Suprapubic skin (tissue), 4 donors: ENCODE measurements around the gene PPIF. TPM values are rescaled to one million over a fixed set of nuclear protein-coding genes. Genes with fewer than 3 reads are reported as not detected.
A peak's percentile ranks its signal among the peaks of the same experiment; 100 is the strongest.

Source experiments
- DNase-seq, 2 donors: peaks; one replicate each; pipeline ENCODE4 v3.0.0-alpha.2; 2019; ENCODE audit warnings: low spot score in 2 of 2
- H3K27ac ChIP-seq: fragments of 200-600 bp; sonication (generic); one replicate; pipeline ENCODE4 v1.5.1; 2019
- H3K27me3 ChIP-seq: fragments of 200-600 bp; sonication (generic); one replicate; pipeline ENCODE4 v1.5.1; 2019
- H3K36me3 ChIP-seq: fragments of 200-600 bp; sonication (generic); one replicate; pipeline ENCODE4 v1.5.1; 2019
- H3K4me1 ChIP-seq: fragments of 200-600 bp; sonication (generic); one replicate; pipeline ENCODE4 v1.5.1; 2019
- H3K4me3 ChIP-seq: fragments of 200-600 bp; sonication (generic); one replicate; pipeline ENCODE4 v1.5.1; 2019; ENCODE audit warnings: mild to moderate bottlenecking
- H3K9me3 ChIP-seq: fragments of 200-600 bp; sonication (generic); one replicate; pipeline ENCODE4 v1.5.1; 2019
- EP300 ChIP-seq: sonication (generic); formaldehyde crosslinking; IDR thresholded peaks from one replicate; pipeline ENCODE4 v1.6.1; 2017; ENCODE audit warnings: antibody characterized with exemption
- POLR2A ChIP-seq, 2 donors: fragments of 450-650 bp; IDR thresholded peaks; one replicate each; pipeline ENCODE4 v1.6.1; 2017; ENCODE audit warnings: antibody characterized with exemption in 2 of 2, mild to moderate bottlenecking in 2 of 2, moderate library complexity in 2 of 2
- POLR2AphosphoS5 ChIP-seq, 3 donors: sonication (generic); formaldehyde crosslinking; IDR thresholded peaks; one replicate each; pipeline ENCODE4 v1.6.1; 2017; ENCODE audit warnings: antibody characterized with exemption in 3 of 3
- WGBS: methylation state at CpG from one replicate; pipeline ENCODE4 v1.1.5; 2018; 5-methylcytosine and 5-hydroxymethylcytosine counted together
- total RNA-seq, 4 donors: library from RNA; depleted of rRNA; stranded (reverse); fragments of >200 nt; gene quantifications; one replicate each; pipeline ENCODE4 v1.1.0, GENCODE V29; 2016
- TF ChIP-seq, protein P1 (sequence below), 2 donors: fragments of 200-600 bp in 1 of 2; fragments of 450-650 bp in 1 of 2; sonication (generic) in 1 of 2; IDR thresholded peaks; one replicate each; pipeline ENCODE4 v1.5.1; 2016 to 2019; ENCODE audit warnings: antibody characterized with exemption in 2 of 2, mild to moderate bottlenecking in 1 of 2, moderate library complexity in 1 of 2

Gene PPIF
- total RNA-seq, 4 donors from 2014 or later, result 41.0 to 92.8 (median 71.1) TPM

DNA sequence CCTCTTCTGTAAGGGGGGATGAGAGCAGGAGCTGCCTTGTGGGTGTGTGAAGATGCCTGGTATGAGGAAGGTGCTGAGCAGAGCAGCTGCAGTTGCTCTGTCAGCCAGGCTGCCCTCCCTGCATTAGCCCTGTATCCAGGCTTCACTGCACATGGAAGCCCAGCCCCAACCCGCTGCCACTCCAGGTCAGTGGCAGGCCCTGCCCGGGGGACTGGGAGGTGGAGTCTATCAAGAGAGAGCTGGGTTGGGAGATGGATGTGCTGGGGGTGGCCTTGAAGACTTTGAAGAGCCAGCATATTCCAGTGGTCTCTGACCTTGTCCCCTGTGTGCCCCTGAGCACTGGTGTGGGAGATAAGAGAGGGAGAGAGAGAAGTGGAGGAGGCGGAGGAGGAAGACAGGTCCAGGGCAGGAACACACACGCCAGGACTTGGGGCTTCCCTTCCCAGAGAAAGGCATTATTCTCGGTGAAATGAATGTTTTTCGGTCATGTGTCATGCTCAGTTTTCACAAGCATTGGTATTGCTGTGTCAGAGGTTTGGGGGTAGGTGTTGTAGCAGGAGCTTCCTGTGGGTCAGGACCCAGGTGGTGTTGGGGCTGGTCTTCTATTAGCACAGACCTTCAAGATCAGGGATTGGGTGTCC lies 2.6 kb downstream of the PPIF start:
- no peak overlapping the region for H3K4me3 ChIP-seq
- DNase-seq, result peak in 1 of 2 donors; percentile 59
- H3K36me3 ChIP-seq, result peaks cover 58% of the 10 kb centered on the region

DNA sequence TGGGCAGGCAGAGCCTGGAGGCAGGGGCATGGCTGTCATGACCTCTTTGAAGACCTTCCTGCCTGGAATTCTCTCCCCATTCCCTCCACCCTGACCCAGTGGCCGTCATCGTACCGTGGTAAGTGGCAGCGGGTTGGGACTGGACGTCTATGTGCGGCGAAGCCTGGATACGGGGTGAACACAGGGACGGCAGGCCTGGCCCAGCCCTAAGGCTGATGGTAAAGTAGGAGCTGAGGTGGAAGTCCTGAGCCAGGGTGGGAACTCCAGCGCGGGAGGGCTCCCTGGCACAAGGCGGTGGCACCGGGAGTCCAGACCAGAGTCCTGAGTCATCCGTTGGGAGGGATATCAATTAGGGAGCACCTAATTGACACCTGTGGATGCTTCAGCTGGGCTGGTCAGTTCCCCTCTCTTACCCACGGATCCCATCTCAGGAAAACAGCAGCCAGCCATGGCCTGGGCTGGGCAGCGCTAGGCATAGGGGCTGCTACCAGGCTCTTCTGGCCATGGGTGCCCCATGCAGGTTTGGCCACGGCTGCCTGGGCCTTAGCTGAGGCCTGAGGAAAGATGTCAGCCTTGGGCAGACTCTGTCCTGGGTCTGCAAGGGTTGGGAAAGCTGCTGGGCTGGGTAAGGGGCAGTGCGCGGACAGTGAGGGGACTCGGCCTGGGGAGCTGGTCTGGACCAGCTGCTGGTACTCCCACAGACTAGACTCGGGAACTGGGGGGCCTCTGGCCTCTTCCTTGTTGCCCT lies 3.3 kb downstream of the PPIF start:
- H3K27ac ChIP-seq, result no peak overlapping the region

More for the DNA sequence above, 2.6 kb downstream of the PPIF start:
- H3K27ac ChIP-seq, result no peak overlapping the region
- no peak for TF ChIP-seq POLR2A (IDR thresholded peaks at IDR 0.05)
- TF ChIP-seq POLR2AphosphoS5 (IDR thresholded peaks at IDR 0.05), result no peak
- no peak for TF ChIP-seq EP300
- TF ChIP-seq, protein P1, sequence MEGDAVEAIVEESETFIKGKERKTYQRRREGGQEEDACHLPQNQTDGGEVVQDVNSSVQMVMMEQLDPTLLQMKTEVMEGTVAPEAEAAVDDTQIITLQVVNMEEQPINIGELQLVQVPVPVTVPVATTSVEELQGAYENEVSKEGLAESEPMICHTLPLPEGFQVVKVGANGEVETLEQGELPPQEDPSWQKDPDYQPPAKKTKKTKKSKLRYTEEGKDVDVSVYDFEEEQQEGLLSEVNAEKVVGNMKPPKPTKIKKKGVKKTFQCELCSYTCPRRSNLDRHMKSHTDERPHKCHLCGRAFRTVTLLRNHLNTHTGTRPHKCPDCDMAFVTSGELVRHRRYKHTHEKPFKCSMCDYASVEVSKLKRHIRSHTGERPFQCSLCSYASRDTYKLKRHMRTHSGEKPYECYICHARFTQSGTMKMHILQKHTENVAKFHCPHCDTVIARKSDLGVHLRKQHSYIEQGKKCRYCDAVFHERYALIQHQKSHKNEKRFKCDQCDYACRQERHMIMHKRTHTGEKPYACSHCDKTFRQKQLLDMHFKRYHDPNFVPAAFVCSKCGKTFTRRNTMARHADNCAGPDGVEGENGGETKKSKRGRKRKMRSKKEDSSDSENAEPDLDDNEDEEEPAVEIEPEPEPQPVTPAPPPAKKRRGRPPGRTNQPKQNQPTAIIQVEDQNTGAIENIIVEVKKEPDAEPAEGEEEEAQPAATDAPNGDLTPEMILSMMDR (IDR thresholded peaks at IDR 0.05), result no peak
- H3K9me3 ChIP-seq, result no peaks in the 10 kb centered on the region
- no peaks in the 10 kb centered on the region for H3K27me3 ChIP-seq
- WGBS, result 82% methylated on average over 6 of the region's 6 CpGs
- peaks cover 36% of the 10 kb centered on the region for H3K4me1 ChIP-seq

DNA sequence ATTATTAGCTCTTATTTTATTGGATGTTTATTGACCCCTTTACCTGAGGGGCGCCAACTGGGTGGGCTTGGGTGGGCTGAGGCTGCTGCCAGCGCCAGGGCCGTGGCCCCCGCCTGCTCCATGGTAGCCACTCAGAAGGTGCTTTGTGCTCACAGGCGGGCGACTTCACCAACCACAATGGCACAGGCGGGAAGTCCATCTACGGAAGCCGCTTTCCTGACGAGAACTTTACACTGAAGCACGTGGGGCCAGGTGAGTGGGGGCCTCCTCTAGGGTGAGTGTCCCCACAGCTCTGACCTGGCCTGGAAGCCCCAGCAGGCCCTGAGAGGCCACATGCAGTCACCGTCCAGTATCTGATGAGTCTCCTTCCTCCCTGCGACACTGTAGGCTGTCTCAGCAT lies 4.1 kb downstream of the PPIF start:
- Histone ChIP-seq H3K36me3 (peaks cover 63% of the 10 kb centered on the region), H3K9me3 (no peaks in the 10 kb centered on the region)
- no peak for DNase-seq

More for the DNA sequence above, 3.3 kb downstream of the PPIF start:
- WGBS, result 86% methylated on average over 20 of the region's 21 CpGs
- Histone ChIP-seq H3K9me3 (no peaks in the 10 kb centered on the region), H3K4me1 (peaks cover 31% of the 10 kb centered on the region), H3K27me3 (no peaks in the 10 kb centered on the region), H3K36me3 (peaks cover 63% of the 10 kb centered on the region), H3K4me3 (no peak overlapping the region)
- TF ChIP-seq POLR2AphosphoS5 (IDR thresholded peaks at IDR 0.05) (no peak), POLR2A (IDR thresholded peaks at IDR 0.05) (no peak)
- peak in 1 of 2 donors; percentile 67 for DNase-seq

DNA sequence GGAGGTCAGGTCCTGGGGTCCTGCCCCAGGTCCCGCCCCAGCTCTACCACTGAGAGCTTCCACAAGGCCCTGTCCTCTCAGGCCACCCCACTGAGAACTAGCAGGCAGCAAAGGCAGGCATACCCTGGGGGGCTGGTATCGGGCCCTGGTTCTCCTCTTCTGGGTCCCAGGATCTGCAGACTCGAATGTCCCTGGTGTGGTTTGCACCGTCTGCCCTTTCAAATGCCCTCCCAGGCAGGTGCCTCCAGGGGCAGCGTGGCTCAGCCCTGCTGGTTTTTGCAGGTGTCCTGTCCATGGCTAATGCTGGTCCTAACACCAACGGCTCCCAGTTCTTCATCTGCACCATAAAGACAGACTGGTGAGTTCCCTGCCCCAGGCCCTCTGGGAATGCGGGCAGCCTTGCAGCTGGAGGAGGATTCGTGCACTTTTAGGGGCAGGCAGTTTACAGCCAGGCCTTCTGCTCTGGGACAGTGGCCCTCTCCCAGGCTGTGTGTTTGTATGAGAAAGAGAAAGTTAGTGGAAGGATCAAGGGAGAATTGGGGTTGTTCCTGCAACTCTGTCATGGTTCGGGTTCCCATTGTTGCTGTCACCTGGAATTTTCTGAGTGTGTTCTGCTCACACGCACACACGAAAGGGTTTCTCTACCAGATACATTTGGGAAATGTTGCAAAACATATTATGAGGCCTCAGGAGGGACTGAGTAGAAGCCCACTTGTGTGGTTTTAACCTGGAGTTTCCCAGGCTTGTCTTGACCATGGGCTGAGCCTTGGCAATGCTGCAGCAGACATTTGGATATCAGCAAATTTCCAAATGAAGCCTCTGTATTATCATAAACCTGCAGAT lies 5.0 kb downstream of the PPIF start:
- H3K4me1 ChIP-seq, result peaks cover 23% of the 10 kb centered on the region
- DNase-seq, result peak in 1 of 2 donors; percentile 53
- H3K4me3 ChIP-seq, result no peak overlapping the region
- no peaks in the 10 kb centered on the region for H3K27me3 ChIP-seq
- no peaks in the 10 kb centered on the region for H3K9me3 ChIP-seq
- WGBS, result 92% methylated on average over 11 of the region's 11 CpGs
- no peak for TF ChIP-seq POLR2AphosphoS5 (IDR thresholded peaks at IDR 0.05)
- TF ChIP-seq, protein P1 (IDR thresholded peaks at IDR 0.05), result no peak
- no peak for TF ChIP-seq POLR2A (IDR thresholded peaks at IDR 0.05)
- TF ChIP-seq EP300, result no peak
- no peak overlapping the region for H3K27ac ChIP-seq
- peaks cover 68% of the 10 kb centered on the region for H3K36me3 ChIP-seq

More for the DNA sequence above, 4.1 kb downstream of the PPIF start:
- Histone ChIP-seq H3K27ac (no peak overlapping the region), H3K27me3 (no peaks in the 10 kb centered on the region), H3K4me1 (peaks cover 31% of the 10 kb centered on the region), H3K4me3 (no peak overlapping the region)
- WGBS, result 95% methylated on average over 13 of the region's 13 CpGs
- TF ChIP-seq POLR2A (IDR thresholded peaks at IDR 0.05) (no peak), POLR2AphosphoS5 (IDR thresholded peaks at IDR 0.05) (no peak), EP300 (no peak)
- TF ChIP-seq, protein P1 (IDR thresholded peaks at IDR 0.05), result no peak

DNA sequence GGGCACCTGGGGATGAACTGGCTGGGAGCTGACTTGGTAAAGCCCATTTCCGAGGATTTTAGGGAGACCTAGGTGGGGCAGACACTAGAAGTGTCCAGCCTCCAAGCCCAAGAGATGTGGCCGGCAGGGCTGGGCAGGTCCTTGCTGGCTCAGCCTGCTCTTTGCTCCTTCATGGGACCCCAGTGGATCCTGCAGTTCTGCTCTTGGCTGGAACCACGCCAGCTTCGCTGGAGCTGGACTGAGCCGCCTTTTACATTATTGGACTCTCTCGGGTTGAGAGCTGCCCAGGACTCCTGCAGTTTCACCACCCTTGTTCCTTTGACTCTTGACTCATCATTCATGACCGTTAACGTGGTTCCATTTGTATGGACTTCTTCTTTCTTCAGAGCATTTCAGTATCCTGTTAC lies 5.7 kb downstream of the PPIF start:
- 94% methylated on average over 8 of the region's 8 CpGs for WGBS
- DNase-seq, result peak in 1 of 2 donors; percentile 74
- Histone ChIP-seq H3K27me3 (no peaks in the 10 kb centered on the region), H3K36me3 (peaks cover 68% of the 10 kb centered on the region), H3K4me3 (no peak overlapping the region), H3K27ac (no peak overlapping the region), H3K9me3 (no peaks in the 10 kb centered on the region), H3K4me1 (peaks cover 18% of the 10 kb centered on the region)
- TF ChIP-seq POLR2AphosphoS5 (IDR thresholded peaks at IDR 0.05) (no peak), EP300 (no peak), POLR2A (IDR thresholded peaks at IDR 0.05) (no peak)
- TF ChIP-seq, protein P1 (IDR thresholded peaks at IDR 0.05), result no peak
